HG03558 (cell line): ENCODE measurements around the gene PIEZO2.
A peak's percentile ranks its signal among the peaks of the same experiment; 100 is the strongest.
"Not testable (repeated sequence)": the region's sequence is repeated elsewhere in the genome, so short reads cannot be mapped to it uniquely, and the experiment has no call there.

Source experiments
- ATAC-seq: cut with Tn5 transposase; IDR thresholded peaks from one replicate; pipeline ENCODE4 v1.9.1; 2021; ENCODE audit warnings: moderate number of reproducible peaks; ENCODE audit not compliant: unreplicated experiment; ENCODE audit errors: extremely low read depth

PIEZO2 gene

GRCh38 chr18:10937743-10938640, 211.4 kb downstream of the PIEZO2 start:
- ATAC-seq: no peak

- ATAC-seq: no peak
Measured at GRCh38 chr18:10936176-10937053, 213.0 kb downstream of the PIEZO2 start.

DNA sequence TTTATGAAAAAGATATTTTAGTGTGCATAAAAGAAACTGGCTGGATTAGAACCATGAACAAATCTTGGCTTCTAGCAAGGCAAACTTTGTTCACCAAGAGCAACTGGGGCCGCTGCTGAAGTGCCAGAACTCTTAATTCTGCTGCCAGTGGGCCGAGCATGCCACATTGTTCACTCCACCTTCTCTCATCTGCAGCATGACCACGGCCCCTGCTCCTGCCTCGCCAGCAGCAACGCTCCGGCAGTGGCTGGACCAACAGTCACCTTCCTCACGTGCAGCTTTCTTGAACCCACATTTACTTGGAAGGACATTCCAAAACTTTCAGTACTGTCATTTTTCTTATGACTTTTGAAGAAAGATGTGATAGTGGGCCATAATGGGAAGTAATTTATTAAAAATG, 213.8 kb downstream of the PIEZO2 start:
- ATAC-seq: no peak

DNA sequence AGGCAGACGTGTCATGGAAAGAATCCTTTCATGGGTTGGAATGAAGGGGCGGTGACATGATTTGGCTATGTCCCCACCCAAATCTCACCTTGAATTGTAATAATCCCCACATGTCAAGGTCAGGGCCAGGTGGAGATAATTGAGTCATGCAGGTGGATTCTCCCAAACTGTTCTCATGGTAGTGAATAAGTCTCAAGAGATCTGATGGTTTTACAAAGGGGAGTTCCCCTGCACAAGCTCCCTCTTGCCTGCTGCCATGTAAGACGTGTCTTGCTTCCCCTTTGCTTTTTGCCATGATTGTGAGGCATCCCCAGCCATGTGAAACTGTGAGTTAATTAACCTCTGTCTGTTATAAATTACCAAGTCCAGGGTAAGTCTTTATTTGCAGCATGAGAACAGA, 215.7 kb downstream of the PIEZO2 start:
- not testable (repeated sequence) for ATAC-seq

- ATAC-seq: no peak
Measured at GRCh38 chr18:10930076-10930475, 219.3 kb downstream of the PIEZO2 start.

DNA sequence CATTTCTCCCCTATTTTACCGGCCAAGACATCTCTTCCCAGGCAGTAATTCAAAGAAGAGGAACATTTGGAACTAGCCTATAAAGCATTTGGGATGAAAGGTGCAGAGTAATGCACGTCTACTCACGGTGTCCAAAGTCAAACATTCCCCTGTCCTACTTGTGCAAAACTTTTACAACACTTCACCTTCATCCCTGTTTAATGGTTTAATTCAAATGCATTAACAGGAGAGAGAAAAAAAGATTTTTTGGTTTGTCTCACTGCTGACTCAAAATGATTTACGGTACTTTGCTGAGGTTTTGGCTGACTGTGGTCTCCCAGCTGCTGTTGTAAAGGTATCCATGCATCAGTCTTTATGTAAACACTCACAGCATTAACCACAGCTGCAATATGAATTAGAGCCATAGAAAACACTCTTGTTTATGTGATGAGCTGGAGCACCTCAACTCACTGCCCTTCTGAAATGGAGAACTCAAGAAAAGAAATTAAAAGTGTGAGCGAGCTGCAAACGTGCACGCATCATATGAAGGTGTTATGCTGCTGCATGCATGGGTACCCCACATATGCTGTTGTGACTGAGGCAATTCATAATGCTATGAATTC, 220.5 kb downstream of the PIEZO2 start:
- no peak for ATAC-seq

- peak; percentile 48 for ATAC-seq
Measured at GRCh38 chr18:10928011-10928771, 221.2 kb downstream of the PIEZO2 start.

- ATAC-seq: no peak
Measured at GRCh38 chr18:10927286-10927992, 221.9 kb downstream of the PIEZO2 start.

DNA sequence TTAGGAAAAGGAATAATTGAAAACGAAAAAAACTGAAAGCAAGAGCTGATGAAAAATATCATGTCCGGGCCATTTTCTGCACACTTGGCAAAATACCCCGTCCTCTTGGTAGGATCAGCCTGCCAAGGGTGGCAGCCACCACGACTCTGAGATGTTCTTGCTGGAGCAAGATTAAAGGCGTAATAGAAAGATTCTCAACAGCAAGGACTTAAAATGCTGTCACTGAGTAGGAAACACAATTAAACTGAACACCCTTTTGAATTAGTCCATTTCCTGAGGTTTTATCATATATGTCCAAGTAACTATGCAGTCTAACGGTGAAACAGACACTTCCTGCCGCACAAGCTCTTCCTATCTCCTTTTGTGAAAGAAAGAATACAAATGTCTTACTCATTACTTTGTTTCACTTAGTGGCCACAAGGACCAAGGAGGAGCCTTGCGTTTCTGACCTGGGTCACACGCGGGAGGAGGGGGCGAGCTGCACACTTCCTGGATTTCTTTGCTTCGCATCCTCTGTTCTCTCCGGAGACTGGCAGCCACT, 222.7 kb downstream of the PIEZO2 start:
- no peak for ATAC-seq

GRCh38 chr18:10924290-10924689, 225.1 kb downstream of the PIEZO2 start:
- no peak for ATAC-seq

DNA sequence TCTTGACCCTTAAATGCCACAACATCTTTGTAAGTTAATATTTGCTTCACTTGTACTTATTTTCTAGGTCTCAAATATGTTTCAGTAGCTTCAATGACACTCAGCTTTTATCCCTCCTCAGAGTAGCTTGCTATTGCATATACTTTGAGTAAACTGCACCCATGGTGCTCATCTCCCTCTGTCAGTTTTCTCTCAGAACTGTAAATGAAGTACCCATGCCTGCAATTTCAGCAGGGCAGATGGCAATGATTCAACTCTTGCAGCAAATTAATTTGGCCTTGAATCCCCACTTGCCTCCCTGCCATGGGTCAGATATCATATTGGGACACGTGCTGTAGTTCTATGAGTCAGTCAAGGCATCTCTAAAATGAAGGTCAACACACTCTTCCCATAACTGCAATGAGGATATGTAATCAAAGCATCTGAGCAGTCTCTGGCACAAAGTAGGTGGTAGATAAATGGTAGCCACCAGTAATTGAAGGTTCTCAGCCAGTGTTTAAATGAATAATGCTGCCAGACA, 225.8 kb downstream of the PIEZO2 start:
- no peak for ATAC-seq

GRCh38 chr18:10923141-10923540, 226.2 kb downstream of the PIEZO2 start:
- no peak for ATAC-seq

- ATAC-seq: not testable (repeated sequence)
Measured at GRCh38 chr18:10922712-10923111, 226.7 kb downstream of the PIEZO2 start.

GRCh38 chr18:10920309-10920708, 229.1 kb downstream of the PIEZO2 start:
- not testable (repeated sequence) for ATAC-seq

DNA sequence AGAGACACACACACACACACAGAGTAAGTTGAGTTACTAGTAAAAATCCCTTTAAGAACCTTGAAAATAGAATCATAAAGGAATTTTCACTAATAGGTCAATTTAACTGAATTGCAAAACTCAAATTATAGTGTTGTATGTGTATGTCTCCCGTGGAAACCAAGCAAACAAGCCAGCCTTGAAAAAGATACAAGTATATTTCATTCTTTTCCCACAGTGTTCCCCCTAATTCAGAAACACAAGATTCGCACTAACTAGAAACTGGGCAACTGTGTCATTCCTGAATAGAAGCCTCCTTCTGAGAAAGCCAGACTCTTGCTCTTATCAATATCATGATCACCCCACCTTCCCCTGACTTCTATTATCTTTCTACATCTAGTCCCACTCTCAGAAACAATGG, 229.5 kb downstream of the PIEZO2 start:
- ATAC-seq: no peak

DNA sequence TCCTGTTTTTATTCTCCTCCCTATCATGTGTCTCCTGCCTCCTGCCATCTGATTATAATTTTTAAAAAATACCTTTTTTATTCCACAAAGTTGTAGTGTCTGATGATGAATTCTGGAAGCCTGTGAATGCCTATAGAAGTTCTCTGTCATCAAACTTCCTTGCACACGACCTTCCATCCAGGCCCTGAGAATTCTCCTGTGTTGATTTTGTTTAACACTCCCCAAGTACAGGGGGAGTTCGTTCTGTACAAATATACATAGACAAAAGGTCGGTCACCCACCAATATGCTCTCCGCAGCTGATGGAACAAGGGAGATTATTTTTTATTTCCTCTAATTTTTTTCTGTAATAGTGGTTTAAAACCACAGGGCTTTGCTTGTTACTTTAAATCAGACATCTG, 232.5 kb downstream of the PIEZO2 start:
- no peak for ATAC-seq

DNA sequence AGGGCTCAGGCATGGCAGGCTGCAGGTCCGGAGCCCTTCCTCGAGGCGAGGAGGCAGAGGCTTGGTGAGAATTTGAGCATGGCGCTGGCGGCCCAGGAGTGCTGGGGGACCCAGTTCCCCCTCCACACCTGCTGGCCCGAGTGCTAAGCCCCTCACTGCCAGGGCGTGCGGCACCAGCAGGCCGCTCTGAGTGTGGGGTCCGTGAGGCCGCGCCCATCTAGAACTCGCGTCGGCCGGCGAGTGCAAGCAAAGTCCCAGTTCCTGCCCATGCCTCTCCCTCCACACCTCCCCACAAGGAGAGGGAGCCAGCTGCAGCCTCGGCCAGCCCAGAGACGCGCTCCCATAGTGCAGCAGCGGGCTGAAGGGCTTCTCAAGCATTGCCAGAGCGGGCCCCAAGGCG, 233.0 kb downstream of the PIEZO2 start:
- no peak for ATAC-seq

DNA sequence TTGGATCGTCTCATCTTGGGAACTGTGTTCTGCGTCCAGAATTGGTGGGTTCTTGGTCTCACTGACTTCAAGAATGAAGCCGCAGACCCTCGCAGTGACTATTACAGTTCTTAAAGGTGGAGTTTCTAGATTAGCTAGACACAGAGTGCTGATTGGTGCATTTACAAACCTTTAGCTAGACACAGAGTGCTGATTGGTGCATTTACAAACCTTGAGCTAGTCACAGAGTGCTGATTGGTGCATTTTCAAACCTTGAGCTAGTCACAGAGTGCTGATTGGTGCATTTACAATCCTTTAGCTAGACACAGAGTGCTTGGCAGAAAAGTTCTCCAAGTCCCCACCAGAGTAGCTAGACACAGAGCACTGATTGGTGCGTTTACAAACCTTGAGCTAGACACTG, 233.6 kb downstream of the PIEZO2 start:
- not testable (repeated sequence) for ATAC-seq

DNA sequence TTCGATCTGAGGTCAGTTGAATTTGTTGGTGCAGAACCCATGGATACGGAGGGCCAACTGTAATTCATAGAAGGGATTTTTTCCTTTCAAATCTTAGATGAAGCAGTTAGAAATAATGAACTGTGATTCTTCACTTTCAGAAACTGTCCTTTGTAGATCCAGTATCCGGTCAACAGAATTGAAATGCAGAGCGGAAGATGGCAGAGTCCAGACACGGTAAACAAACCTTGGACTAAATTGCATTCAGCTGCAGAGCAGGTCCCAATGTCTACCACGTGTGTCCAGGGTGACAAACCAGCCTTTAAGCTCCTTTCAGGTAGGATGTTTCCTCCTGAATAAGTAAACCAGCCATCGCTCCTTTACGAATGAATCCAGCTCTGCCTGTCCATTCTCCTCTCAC, 234.8 kb downstream of the PIEZO2 start:
- not testable (repeated sequence) for ATAC-seq
